NOMO-1 treated with DMSO at 0.1 percent for 48 hours (cell line): ENCODE results near the gene AHRR.
"Not testable (repeated sequence)": the region's sequence is repeated elsewhere in the genome, so short reads cannot be mapped to it uniquely, and the experiment has no call there.

Experiments used
- DNase-seq: peaks from one replicate; lab custom pipeline; 2025; ENCODE audit not compliant: unreplicated experiment; lab: John Stamatoyannopoulos, UW

Gene AHRR

DNA sequence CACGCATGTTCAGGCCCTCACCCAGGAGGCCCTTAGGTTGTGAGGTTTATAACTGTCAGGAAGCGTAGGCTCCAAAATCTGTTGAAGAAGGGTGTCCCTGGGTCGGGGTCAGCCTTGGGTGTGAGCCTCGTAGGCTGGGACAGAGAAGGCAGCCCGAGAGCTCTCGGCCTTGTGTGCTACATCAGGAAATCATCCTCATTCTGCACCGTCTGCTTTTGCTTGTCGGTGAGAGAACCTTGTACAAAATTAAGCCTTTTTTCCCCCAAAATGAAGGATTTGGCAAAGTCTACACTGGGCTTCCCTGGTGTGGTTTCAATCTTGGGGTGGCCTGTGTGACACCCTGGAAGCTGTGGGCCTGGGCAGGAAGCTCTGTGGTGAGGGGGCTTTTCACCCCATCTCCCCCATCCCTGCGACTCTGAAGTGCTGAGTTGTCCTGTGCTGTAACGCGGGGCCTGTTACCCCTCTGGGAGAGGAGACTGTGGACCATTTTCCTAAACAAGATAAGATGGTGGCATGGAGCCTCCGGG, 55.3 kb downstream of the AHRR start:
- no peak for DNase-seq

GRCh38 chr5:377326-377981, 55.9 kb downstream of the AHRR start:
- DNase-seq: no peak

- no peak for DNase-seq
These were observed 56.9 kb downstream of the AHRR start for GRCh38 chr5:378301-378891.

GRCh38 chr5:378976-379742, 57.6 kb downstream of the AHRR start:
- no peak for DNase-seq

GRCh38 chr5:380701-381309, 59.3 kb downstream of the AHRR start:
- peak; percentile 56 for DNase-seq

GRCh38 chr5:383066-383465, 61.6 kb downstream of the AHRR start:
- no peak for DNase-seq

GRCh38 chr5:383621-384020, 62.1 kb downstream of the AHRR start:
- DNase-seq: no peak

DNA sequence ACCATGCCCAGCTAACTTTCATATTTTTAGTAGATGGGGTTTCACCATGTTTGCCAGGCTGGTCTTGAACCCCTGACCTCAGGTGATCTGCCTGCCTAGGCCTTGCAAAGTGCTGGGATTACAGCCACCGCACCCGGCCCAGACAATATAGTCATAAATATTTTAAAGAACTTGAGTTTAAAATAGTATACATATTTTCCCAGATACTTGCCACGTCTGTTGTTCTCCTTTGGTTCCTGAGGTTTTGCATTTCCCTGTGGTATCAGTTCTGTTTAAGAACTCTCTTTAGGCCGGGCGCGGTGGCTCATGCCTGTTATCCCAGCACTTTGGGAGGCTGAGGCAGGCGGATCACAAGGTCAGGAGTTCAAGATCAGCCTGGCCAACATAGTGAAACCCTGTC, 63.1 kb downstream of the AHRR start:
- DNase-seq: not testable (repeated sequence)

DNA sequence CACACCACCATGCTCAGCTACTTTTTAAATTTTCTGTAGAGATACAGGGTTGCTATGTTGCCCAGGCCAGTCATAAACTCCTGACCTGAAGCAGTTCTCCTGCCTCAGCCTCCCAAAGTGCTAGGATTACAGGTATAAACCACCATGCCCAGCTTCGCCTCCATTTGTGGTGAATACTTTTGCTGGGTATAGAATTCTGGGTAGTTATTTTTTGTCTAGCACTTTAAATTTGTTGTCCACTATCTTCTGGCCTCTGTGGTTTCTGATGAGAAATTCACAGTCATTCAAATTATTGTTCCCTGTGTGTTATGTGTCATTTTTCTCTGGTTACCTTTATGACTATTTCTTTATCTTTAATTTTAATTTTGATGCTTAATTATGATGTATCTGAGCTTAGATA, 63.8 kb downstream of the AHRR start:
- no peak for DNase-seq

DNA sequence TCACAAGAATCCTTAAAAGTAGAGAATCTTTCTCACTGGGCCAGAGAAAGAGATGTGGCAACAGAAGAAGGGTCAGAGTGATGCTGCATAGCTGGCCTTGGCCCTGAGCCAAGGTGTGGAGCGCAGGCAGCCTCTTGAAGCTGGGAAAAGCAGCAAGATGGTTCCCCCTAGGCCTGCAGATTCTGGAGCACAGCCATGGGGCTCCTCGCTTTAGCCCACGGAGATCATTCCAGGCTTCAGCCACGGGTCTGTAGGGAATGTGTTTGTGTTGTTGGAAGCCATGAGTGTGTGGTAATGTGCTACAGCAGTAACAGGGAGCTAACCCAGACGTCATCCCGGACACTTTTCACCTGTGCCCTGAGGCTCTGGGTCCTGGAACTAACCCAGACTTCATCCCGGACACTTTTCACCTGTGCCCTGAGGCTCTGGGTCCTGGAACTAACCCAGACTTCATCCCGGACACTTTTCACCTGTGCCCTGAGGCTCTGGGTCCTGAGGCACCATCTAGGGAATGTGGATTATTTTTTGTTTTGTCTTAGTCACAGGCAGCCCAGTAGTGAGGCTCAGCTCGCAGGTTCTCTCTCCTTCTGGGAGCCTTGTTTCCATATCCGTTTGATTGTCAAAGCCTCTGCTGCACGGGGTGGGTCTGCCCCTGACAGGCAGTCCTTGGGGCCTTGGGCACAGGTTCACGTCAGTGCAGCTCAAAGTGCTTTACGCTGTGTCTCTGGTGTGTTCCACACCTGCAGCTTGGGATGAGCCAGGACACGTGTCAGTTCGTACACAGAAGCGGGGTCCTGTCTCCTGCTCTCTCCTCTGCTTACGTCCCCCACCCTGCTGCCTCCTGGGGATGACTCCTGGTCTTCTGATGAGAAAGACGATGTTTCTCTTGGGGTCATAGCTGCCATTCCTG, 65.2 kb downstream of the AHRR start:
- DNase-seq: no peak

GRCh38 chr5:387491-388265, 66.2 kb downstream of the AHRR start:
- peak; percentile 44 for DNase-seq

DNA sequence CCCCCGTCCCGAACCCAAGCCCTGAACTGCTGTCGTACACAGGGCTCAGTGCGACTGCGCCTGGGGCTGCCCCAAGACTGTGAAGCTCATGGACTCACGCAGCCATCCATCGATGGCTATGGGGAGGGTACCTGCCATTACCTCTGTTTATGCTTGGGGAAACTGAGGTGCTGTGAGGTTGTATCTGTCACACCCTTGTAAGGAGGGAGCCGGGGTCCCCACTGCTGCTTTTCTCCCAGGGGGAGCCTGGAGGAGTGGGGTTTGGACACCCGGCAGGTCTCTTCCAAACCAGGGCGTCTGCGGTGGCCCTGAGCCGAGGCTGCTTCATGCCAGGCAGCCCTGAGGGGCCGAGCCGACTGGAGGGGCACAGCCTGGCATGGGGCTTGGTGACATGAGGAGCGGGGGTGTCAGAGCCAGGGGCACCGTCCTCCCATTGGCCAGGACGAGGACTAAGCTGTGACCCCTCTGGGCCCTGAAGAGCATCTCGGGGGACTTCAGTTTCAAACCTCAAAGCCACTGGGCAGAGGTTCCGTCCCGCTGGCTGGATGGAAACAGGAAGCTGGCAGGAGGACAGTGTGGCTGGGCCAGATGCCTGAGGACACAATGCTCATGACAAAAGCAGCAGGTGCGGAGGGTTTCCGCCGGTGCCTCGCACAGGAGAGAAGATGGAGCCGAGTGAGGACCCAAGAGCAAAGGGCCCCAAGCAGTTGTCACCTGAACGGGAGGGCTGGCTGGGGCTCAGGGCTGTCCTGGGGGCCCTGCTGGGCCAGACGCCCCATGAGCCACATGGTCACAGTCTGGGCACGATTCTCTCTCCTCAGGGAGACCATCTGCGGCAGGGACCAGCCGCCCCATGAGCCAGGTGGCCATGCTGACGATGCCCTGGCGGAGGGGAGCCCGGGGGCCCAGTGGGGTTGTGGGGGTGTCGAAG, 67.0 kb downstream of the AHRR start:
- DNase-seq: no peak

DNA sequence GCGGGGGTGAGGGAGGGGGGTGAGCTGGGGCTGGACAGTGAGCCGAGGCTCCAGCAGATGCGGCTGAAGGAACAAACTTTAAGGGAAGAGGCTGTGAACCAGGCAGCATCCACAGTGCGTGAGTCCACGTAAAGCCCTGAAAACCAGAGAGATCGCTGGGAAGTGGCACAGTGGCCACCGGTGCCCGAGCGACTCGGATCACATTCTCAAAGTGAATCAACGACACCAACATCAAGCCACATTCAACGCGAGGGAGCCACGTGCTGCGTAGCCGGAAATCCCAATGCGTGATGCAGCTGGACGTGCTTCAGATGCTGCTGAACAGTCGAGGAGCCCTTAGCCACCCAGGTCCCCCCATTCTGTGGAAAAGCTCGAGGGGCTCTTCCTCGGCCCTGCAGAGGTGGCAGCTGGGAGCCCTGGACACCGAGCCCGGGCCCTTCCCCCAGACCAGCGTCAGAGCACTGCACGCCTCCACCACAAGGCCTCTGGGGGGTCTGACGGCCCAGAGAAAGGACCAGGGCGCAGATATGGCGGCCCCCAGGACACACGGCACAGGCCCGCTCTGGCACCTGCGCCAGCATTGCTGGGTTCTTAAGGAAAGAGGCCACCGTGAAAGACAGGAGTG, 67.8 kb downstream of the AHRR start:
- no peak for DNase-seq

DNA sequence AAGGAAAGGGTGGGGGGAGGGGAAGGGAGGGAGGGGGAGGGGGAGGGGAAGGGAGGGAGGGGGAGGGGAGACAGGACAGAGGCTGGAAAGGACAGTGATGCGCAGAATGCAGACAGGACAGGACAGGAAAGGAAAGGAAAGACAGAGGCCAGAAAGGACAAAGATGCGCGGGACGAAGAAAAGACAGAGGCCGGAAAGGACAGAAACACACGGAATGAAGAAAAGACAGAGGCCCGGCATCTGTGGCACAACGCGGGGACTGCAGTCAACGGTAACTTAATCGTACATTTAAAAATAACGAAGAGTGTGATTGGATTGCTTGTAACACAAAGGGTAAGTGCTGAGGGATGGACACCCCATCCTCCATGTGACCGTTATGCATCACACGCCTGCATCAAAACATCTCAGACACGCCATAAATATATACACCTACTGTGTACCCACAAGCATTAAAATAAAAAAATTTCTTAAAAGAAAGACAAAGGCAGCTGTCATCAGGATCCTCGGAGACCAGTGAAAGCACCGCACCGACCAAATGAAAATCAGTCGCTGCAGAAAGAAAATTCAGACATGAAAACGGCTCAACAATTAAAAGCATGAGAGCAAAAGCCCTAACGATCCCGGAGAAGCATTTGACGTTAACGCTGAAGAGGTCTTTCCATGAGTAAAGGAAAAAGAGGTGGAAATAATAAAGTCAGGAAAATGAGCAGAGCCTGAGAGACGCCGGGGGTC, 68.5 kb downstream of the AHRR start:
- no peak for DNase-seq

- DNase-seq: no peak
These were observed 69.3 kb downstream of the AHRR start for GRCh38 chr5:390623-391491.

- peak; percentile 100 for DNase-seq
These were observed 71.0 kb downstream of the AHRR start for GRCh38 chr5:392431-392988.
